Measurements from ENCODE around the gene USP35.

USP35 gene

DNA sequence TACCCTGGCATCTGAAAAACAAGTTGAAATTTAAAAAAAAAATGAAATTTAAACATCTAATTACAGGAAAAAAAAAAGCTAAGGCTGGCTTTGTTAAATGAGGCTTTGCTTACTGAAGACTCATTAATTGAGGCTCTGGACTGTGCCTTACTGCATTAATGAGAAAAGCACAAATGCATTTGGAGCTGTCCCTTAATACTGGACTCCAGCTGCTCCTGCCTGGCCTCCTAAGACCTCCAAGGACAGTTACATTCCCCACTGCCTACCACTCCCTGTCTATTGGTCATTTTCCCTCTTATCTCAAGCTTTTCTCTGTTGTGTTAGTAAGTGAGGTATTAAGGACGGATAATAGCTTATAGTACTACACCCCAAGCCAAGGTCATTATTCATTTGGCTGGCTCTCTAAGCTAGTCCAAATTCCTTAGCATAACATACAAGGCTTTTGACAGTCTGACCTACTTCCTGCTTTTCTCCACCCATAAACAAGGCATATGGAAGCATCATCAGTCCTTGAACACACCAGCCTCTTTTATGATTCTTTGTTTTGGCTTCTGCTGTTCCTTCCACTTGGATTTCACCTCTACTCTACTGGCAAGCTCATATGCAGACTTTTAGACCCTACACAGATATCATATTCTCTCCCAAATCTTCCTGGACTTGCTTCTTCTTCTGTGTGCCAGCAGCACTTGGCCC, 62.5 kb downstream of the USP35 start:
- H3K27me3 ChIP-seq (ENCODE audit: insufficient read depth, low read length) = no peaks in the 10 kb centered on the region
- H3K36me3 ChIP-seq (ENCODE audit: insufficient read depth, low read depth, low read length) = no peaks in the 10 kb centered on the region
- H3K9ac ChIP-seq (ENCODE audit: low read depth, low read length) = no peak overlapping the region
- H3K4me1 ChIP-seq (ENCODE audit: insufficient read depth, low read length) = no peaks in the 10 kb centered on the region
- H3K27ac ChIP-seq (ENCODE audit: low read length) = no peak overlapping the region
- H3K9me3 ChIP-seq (ENCODE audit: insufficient read depth, low read depth, low read length) = no peaks in the 10 kb centered on the region
- H3K4me3 ChIP-seq (ENCODE audit: low read length) = no peak overlapping the region

DNA sequence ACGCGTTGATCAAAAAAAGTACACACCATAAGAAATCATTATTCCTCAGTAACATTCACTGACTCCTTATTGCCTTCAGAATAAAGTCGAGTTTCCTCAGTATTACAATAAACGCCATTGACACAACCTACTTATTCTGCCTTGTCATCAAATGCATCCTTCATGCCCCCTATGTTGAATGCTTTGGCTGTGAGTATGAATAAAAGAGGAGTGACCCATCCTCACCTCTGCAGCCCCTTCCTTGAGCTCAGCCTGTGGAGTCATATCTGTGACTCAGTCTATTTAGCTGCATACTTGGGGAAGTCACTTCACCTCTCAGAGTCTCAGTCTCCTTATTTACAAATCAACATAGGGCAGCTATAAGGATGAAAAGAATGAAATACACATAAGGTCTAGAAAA, 65.1 kb downstream of the USP35 start:
- Histone ChIP-seq H3K4me3 (ENCODE audit: low read length) (no peak overlapping the region), H3K4me1 (ENCODE audit: insufficient read depth, low read length) (no peaks in the 10 kb centered on the region), H3K9ac (ENCODE audit: low read depth, low read length) (no peak overlapping the region), H3K27ac (ENCODE audit: low read length) (no peak overlapping the region), H3K27me3 (ENCODE audit: insufficient read depth, low read length) (no peaks in the 10 kb centered on the region), H3K9me3 (ENCODE audit: insufficient read depth, low read depth, low read length) (no peaks in the 10 kb centered on the region), H3K36me3 (ENCODE audit: insufficient read depth, low read depth, low read length) (no peaks in the 10 kb centered on the region)

DNA sequence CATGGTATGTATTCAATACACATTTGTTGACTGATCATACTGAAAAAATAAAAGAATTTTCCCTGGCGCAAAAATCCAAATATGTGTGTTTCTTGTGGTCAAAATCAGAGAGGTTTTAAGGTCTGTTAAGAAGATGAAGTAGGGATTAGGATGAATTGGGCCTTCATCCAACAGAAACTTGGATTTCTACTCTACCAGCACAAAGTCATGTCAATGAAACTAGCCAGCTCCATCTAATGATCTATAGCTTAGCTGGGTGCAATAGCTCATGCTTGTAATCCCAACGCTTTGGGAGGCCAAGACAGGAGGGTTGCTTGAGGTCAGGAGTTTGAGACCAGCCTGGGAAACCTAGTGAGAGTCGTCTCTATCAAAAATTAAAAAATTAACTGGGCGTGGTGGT, 65.5 kb downstream of the USP35 start:
- no peaks in the 10 kb centered on the region for H3K27me3 ChIP-seq (ENCODE audit: insufficient read depth, low read length)
- no peaks in the 10 kb centered on the region for H3K4me1 ChIP-seq (ENCODE audit: insufficient read depth, low read length)
- H3K36me3 ChIP-seq (ENCODE audit: insufficient read depth, low read depth, low read length) = no peaks in the 10 kb centered on the region
- no peak overlapping the region for H3K9ac ChIP-seq (ENCODE audit: low read depth, low read length)
- H3K27ac ChIP-seq (ENCODE audit: low read length) = no peak overlapping the region
- no peak overlapping the region for H3K4me3 ChIP-seq (ENCODE audit: low read length)
- H3K9me3 ChIP-seq (ENCODE audit: insufficient read depth, low read depth, low read length) = no peaks in the 10 kb centered on the region

DNA sequence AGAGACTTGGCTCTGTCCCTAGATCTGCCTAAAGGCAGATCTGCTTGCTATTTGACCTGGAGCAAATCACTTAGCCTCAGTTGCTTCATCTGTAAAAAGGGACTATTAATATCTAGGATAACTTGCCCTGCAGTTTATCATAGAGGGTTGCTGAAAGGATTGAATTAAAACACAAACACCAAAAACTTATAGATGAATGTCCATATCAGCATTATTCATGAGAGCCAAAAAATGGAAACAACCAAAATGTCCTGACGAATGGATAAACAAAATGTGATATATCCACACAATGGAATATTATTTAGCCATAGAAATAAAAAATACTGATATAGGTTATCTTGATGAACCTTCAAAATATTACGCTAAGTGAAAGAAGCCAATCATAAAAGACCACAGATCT, 67.2 kb downstream of the USP35 start:
- H3K4me1 ChIP-seq (ENCODE audit: insufficient read depth, low read length) = no peaks in the 10 kb centered on the region
- no peak overlapping the region for H3K4me3 ChIP-seq (ENCODE audit: low read length)
- H3K27me3 ChIP-seq (ENCODE audit: insufficient read depth, low read length) = no peaks in the 10 kb centered on the region
- H3K9ac ChIP-seq (ENCODE audit: low read depth, low read length) = no peak overlapping the region
- H3K9me3 ChIP-seq (ENCODE audit: insufficient read depth, low read depth, low read length) = no peaks in the 10 kb centered on the region
- H3K27ac ChIP-seq (ENCODE audit: low read length) = no peak overlapping the region
- H3K36me3 ChIP-seq (ENCODE audit: insufficient read depth, low read depth, low read length) = no peaks in the 10 kb centered on the region

DNA sequence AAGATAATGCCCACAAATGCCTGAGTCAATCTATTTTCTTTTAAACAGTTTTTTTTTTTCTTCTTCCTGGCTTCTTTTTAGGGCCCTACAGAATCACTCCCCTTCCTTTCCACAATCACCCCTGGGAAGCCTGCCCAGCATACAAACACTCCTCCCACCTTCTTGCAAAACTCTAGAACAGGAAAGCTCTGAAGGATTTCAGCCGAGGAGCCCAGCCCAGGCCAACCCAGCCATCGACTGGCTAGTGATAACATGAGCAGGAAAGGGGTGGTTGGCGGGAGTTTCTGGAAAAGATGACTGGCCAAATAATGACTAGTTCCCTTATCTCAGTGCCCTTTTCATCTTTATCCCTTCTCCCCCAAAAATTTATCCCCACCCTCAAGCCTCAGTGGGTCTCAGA, 68.2 kb downstream of the USP35 start:
- H3K27ac ChIP-seq (ENCODE audit: low read length) = no peak overlapping the region
- H3K36me3 ChIP-seq (ENCODE audit: insufficient read depth, low read depth, low read length) = no peaks in the 10 kb centered on the region
- no peak overlapping the region for H3K9ac ChIP-seq (ENCODE audit: low read depth, low read length)

DNA sequence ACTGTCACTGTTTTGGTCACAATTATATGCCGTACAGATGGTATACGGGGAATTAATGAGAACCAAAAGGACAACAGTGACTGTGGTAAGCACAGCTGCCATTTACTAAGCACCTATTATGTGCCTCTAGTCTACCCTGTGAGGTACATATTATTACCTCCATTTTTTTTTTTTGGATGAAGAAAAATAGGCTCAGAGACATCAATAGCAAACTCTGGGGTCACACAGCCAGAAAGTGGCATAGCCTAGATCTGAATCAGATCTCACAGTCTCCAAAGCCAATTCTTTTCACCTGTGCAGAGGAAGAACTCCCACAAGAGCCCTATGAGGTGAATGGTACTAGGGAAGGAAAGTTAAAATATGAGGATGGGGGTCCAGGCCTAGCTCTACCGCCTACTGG, 68.9 kb downstream of the USP35 start:
- peaks cover 4% of the 10 kb centered on the region; the same call in 1 of the 2 replicates for H3K4me1 ChIP-seq (ENCODE audit: insufficient read depth, low read length)
- H3K27ac ChIP-seq (ENCODE audit: low read length) = no peak overlapping the region
- H3K27me3 ChIP-seq (ENCODE audit: insufficient read depth, low read length) = no peaks in the 10 kb centered on the region
- no peak overlapping the region for H3K9ac ChIP-seq (ENCODE audit: low read depth, low read length)
- H3K9me3 ChIP-seq (ENCODE audit: insufficient read depth, low read depth, low read length) = no peaks in the 10 kb centered on the region
- no peak overlapping the region for H3K4me3 ChIP-seq (ENCODE audit: low read length)
- no peaks in the 10 kb centered on the region for H3K36me3 ChIP-seq (ENCODE audit: insufficient read depth, low read depth, low read length)

More for the DNA sequence above, 68.2 kb downstream of the USP35 start:
- H3K4me1 ChIP-seq (ENCODE audit: insufficient read depth, low read length) = peaks cover 4% of the 10 kb centered on the region; the same call in 1 of the 2 replicates
- H3K27me3 ChIP-seq (ENCODE audit: insufficient read depth, low read length) = no peaks in the 10 kb centered on the region
- H3K4me3 ChIP-seq (ENCODE audit: low read length) = no peak overlapping the region
- no peaks in the 10 kb centered on the region for H3K9me3 ChIP-seq (ENCODE audit: insufficient read depth, low read depth, low read length)

DNA sequence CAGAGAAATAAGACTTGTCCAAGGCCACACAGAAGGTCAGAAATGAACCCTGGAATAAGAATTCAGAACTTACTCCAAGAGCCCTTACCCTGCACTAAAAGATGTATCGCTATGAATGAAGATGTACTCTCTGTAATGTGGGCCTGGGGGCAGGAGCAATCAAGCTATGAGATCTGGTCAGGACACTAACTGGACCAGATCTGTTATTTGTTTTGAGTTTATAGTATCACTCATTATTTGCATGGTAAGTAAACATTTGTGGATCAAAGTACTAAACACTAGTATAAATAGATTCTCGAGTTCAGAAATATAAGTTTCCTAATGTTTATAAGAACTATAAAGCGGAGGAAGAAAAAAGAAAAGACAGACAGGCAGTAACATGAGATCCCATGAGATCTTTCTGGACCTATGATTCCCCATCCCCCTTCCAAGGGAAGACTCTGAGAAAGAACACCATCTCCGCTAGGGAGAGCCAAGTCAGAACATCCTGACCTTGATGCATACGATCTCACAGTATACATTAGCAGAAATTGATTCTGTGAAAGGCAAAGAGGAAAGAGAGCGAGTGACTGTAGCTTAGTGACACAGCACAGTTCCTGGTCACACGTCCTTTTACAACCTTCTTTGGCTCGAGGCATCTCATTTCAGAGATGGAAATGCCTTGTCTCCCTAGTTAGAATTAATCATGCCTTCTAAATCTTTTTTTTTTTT, 71.2 kb downstream of the USP35 start:
- H3K4me1 ChIP-seq (ENCODE audit: insufficient read depth, low read length) = peaks cover 4% of the 10 kb centered on the region; the same call in 1 of the 2 replicates
- H3K9me3 ChIP-seq (ENCODE audit: insufficient read depth, low read depth, low read length) = no peaks in the 10 kb centered on the region
- no peak overlapping the region for H3K27ac ChIP-seq (ENCODE audit: low read length)
- no peak overlapping the region for H3K9ac ChIP-seq (ENCODE audit: low read depth, low read length)
- H3K36me3 ChIP-seq (ENCODE audit: insufficient read depth, low read depth, low read length) = no peaks in the 10 kb centered on the region
- no peak overlapping the region for H3K4me3 ChIP-seq (ENCODE audit: low read length)
- H3K27me3 ChIP-seq (ENCODE audit: insufficient read depth, low read length) = no peaks in the 10 kb centered on the region

DNA sequence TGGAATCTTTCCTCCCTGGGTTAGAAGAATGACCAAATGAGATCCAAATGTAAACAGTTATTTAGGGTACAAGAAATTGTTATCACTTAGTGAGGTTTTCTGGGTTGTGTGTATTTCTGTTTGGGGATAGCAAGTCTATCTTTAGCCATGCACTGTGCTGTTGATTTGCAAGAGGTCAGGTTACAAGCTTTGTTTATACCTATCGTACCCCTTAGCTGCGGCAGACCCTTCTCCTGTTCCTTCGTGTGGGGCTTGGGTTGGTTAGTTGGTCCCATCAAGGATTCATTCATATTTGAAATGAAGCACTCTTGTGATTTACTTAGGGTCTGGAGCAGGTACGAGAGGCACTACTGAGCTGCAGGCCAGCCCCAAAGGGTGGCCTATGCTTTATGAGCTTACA, 72.6 kb downstream of the USP35 start:
- Histone ChIP-seq H3K4me1 (ENCODE audit: insufficient read depth, low read length) (peaks cover 4% of the 10 kb centered on the region; the same call in 1 of the 2 replicates), H3K36me3 (ENCODE audit: insufficient read depth, low read depth, low read length) (no peaks in the 10 kb centered on the region), H3K4me3 (ENCODE audit: low read length) (no peak overlapping the region), H3K9ac (ENCODE audit: low read depth, low read length) (no peak overlapping the region), H3K9me3 (ENCODE audit: insufficient read depth, low read depth, low read length) (no peaks in the 10 kb centered on the region), H3K27ac (ENCODE audit: low read length) (no peak overlapping the region), H3K27me3 (ENCODE audit: insufficient read depth, low read length) (no peaks in the 10 kb centered on the region)

DNA sequence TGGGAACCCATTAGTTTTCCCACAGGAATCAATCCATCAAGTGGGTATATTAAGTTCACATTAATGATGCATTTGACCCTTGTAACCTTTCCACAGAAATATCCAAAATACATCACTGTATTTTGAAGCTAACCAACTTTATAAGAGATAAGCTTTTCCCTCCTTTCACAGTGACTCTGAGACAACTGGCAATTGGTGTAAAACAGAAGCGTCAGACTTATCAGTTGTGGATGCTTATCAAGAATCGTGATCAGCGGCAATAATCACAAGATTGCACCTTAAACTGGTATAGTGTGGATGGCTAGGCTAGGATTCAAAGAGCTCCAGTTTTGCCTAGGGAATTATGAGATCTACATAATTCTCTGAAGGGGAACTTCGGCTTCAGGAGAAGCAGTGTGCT, 73.1 kb downstream of the USP35 start:
- Histone ChIP-seq H3K4me3 (ENCODE audit: low read length) (no peak overlapping the region), H3K27ac (ENCODE audit: low read length) (no peak overlapping the region), H3K27me3 (ENCODE audit: insufficient read depth, low read length) (no peaks in the 10 kb centered on the region), H3K36me3 (ENCODE audit: insufficient read depth, low read depth, low read length) (no peaks in the 10 kb centered on the region), H3K9ac (ENCODE audit: low read depth, low read length) (no peak overlapping the region), H3K4me1 (ENCODE audit: insufficient read depth, low read length) (peaks cover 4% of the 10 kb centered on the region; the same call in 1 of the 2 replicates), H3K9me3 (ENCODE audit: insufficient read depth, low read depth, low read length) (no peaks in the 10 kb centered on the region)

DNA sequence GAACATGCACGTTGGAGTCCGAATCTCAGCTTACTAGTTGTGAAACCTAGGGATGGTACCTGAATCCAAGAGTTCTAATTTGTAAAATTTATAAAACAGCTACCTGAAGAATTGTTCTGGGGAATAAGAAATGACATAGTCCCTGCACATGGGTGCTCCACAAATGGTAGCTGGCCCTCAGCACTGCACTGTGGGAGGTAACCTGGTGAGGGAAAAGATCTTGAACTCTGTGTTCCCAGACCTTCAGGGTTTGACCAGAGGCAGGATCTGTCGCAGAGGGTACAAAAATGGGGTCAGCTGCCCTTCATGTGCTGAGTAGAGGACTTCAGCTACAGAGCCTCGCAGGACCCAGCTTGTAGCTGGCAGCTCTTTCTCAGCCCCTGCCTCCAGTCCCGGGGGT, 73.5 kb downstream of the USP35 start:
- no peaks in the 10 kb centered on the region for H3K36me3 ChIP-seq (ENCODE audit: insufficient read depth, low read depth, low read length)
- H3K4me3 ChIP-seq (ENCODE audit: low read length) = no peak overlapping the region
- no peaks in the 10 kb centered on the region for H3K9me3 ChIP-seq (ENCODE audit: insufficient read depth, low read depth, low read length)
- peaks cover 4% of the 10 kb centered on the region; the same call in 1 of the 2 replicates for H3K4me1 ChIP-seq (ENCODE audit: insufficient read depth, low read length)
- H3K27ac ChIP-seq (ENCODE audit: low read length) = no peak overlapping the region
- H3K9ac ChIP-seq (ENCODE audit: low read depth, low read length) = no peak overlapping the region
- H3K27me3 ChIP-seq (ENCODE audit: insufficient read depth, low read length) = no peaks in the 10 kb centered on the region

DNA sequence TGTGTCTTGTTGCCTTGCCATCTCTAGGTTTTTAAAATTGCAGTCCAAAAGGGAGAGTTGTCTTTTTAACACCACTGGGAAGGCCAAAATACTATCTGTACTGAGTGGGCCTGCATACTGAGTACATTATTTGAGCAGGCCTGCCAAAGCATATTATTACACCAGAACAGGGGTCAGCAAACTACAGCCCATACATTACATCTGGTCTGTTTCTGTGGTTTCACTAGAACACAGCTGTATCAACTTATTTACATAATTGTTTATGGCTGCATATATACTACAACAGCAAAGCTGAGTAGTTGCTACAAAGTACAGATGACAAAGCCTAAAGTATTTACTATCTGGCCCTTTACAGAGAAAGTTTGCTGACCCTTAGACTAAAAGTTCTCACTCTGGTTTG, 74.0 kb downstream of the USP35 start:
- no peak overlapping the region for H3K4me3 ChIP-seq (ENCODE audit: low read length)
- no peak overlapping the region for H3K27ac ChIP-seq (ENCODE audit: low read length)
- no peaks in the 10 kb centered on the region for H3K36me3 ChIP-seq (ENCODE audit: insufficient read depth, low read depth, low read length)
- H3K4me1 ChIP-seq (ENCODE audit: insufficient read depth, low read length) = peaks cover 4% of the 10 kb centered on the region; the same call in 1 of the 2 replicates
- H3K9me3 ChIP-seq (ENCODE audit: insufficient read depth, low read depth, low read length) = no peaks in the 10 kb centered on the region
- no peaks in the 10 kb centered on the region for H3K27me3 ChIP-seq (ENCODE audit: insufficient read depth, low read length)
- no peak overlapping the region for H3K9ac ChIP-seq (ENCODE audit: low read depth, low read length)

Measured in iPS-20b (cell line).